Ovary (tissue), 9 donors: ENCODE measurements around the gene SH2D6. TPM values are rescaled to one million over a fixed set of nuclear protein-coding genes. Genes with fewer than 3 reads are reported as not detected.

Experiments
- DNase-seq, 5 donors: peaks; one replicate each; pipeline ENCODE4 v3.0.0-alpha.2; 2019 to 2020
- H3K27ac ChIP-seq, 2 donors: fragments of 200-600 bp; one replicate each; pipeline versions ENCODE4 v1.5.1 to v1.8.0; 2019 to 2022
- H3K27me3 ChIP-seq: fragments of 200-600 bp; one replicate; pipeline ENCODE4 v1.8.0; 2022
- H3K36me3 ChIP-seq: fragments of 200-600 bp; sonication (generic); one replicate; pipeline ENCODE4 v1.5.1; 2019
- H3K4me1 ChIP-seq: one replicate; pipeline ENCODE4 v1.8.1; 2013; ENCODE audit warnings: mild to moderate bottlenecking, moderate library complexity; ENCODE audit not compliant: insufficient read depth
- H3K4me3 ChIP-seq: fragments of 200-600 bp; sonication (generic); one replicate; pipeline ENCODE4 v1.5.1; 2017
- H3K9me3 ChIP-seq, 2 donors: fragments of 200-600 bp in 1 of 2; sonication (generic) in 1 of 2; one replicate each; pipeline versions ENCODE4 v1.5.1 to v1.8.1; 2013 to 2019; ENCODE audit warnings: mild to moderate bottlenecking in 1 of 2, moderate library complexity in 1 of 2
- CTCF ChIP-seq, 3 donors: fragments of 450-650 bp in 2 of 3; fragments of 200-600 bp in 1 of 3; IDR thresholded peaks; one replicate each; pipeline versions ENCODE4 v1.5.1 to v1.8.0; 2016 to 2022; ENCODE audit warnings: antibody characterized with exemption in 3 of 3, mild to moderate bottlenecking in 1 of 3
- EP300 ChIP-seq: sonication (generic); formaldehyde crosslinking; IDR thresholded peaks from one replicate; pipeline ENCODE4 v1.6.1; 2017; ENCODE audit warnings: antibody characterized with exemption
- POLR2A ChIP-seq: fragments of 450-650 bp; IDR thresholded peaks from one replicate; pipeline ENCODE4 v1.6.1; 2017; ENCODE audit warnings: antibody characterized with exemption, mild to moderate bottlenecking, moderate library complexity
- WGBS, 3 donors: extraction: QIAGEN DNeasy Blood & Tissue Kit in 1 of 3; methylation state at CpG; one replicate each; pipeline versions ENCODE4 v1.1.5 to v1.1.7; 2013 to 2017; 5-methylcytosine and 5-hydroxymethylcytosine counted together
- intact Hi-C, 4 donors: fragments of 100-400 bp; cut with DNase I; formaldehyde crosslinking; loops; one replicate each; pipeline versions ENCODE4 v1.11.0 to v1.15.1; 2022 to 2023
- polyA plus RNA-seq, 2 donors: library from polyadenylated mRNA; stranded (reverse); fragments of 200-250 nt in 1 of 2; fragments of 350-450 nt in 1 of 2; fragmentation: Illumina TruSeq in 1 of 2; extraction: RNeasy Lipid Tissue Mini Kit (QIAGEN cat#74804) in 1 of 2; gene quantifications; one replicate each; pipeline ENCODE4 v1.2.3, GENCODE V29; 2013 to 2014
- total RNA-seq, 7 donors: library from RNA; depleted of rRNA in 2 of 7; stranded (reverse); fragments of >200 nt in 2 of 7; fragmentation: NEBNext Ultra II Directional in 3 of 7; extraction: Animal tissue kit (Norgen Biotek cat#: 25700) in 3 of 7; gene quantifications; one replicate each; pipeline versions ENCODE4 v1.1.0 to v1.2.4, GENCODE V29; 2016 to 2023
- donor health status: DM: no; HTN: no; CAD: no; lungs with moderate emphysema.
- donor health status: DM: no; HTN: no; CAD: no.
- donor health status: Bipolar disorder and iron deficiency.
- donor health status: DM: yes; HTN: yes; CAD: no.
- donor health status: DM: no; HTN: no; CAD: no.
- donor health status: DM: yes; HTN: yes; CAD: no.

SH2D6 gene
- total and polyA plus RNA-seq, 9 donors, result 0.12 to 1.9 (median 0.41) TPM; not detected in 5

GRCh38 chr2:85447222-85447585 lies 28.7 kb downstream of the SH2D6 start:
- Histone ChIP-seq H3K9me3 (no peaks in the 10 kb centered on the region), H3K4me1 (peaks cover 16% of the 10 kb centered on the region), H3K36me3 (no peaks in the 10 kb centered on the region), H3K27ac (no peak overlapping the region), H3K27me3 (no peaks in the 10 kb centered on the region), H3K4me3 (no peak overlapping the region)
- DNase-seq, result no peak
- 83 to 96% (median 86%) methylated on average over 8 of the region's 8 CpGs for WGBS, 3 donors
- intact Hi-C loops, result no loop called here
- TF ChIP-seq EP300 (no peak), POLR2A (no peak), CTCF (IDR thresholded peaks at IDR 0.05) (no peak)

GRCh38 chr2:85448461-85449213 lies 30.1 kb downstream of the SH2D6 start:
- TF ChIP-seq EP300, result no peak
- TF ChIP-seq POLR2A, result no peak
- no peak for TF ChIP-seq CTCF (IDR thresholded peaks at IDR 0.05)
- 35 to 59% (median 51%) methylated on average over 8 of the region's 8 CpGs for WGBS, 3 donors
- no peaks in the 10 kb centered on the region for H3K9me3 ChIP-seq
- intact Hi-C loops, result no loop called here
- H3K36me3 ChIP-seq, result no peaks in the 10 kb centered on the region
- peaks cover 16% of the 10 kb centered on the region for H3K4me1 ChIP-seq
- DNase-seq, result no peak
- H3K27me3 ChIP-seq, result no peaks in the 10 kb centered on the region
- no peak overlapping the region for H3K4me3 ChIP-seq
- H3K27ac ChIP-seq, result peak overlapping the region in 1 of 2 donors; percentile 39

GRCh38 chr2:85449214-85449588 lies 30.7 kb downstream of the SH2D6 start:
- Histone ChIP-seq H3K4me1 (peaks cover 16% of the 10 kb centered on the region), H3K4me3 (no peak overlapping the region), H3K27ac (peak overlapping the region in 1 of 2 donors; percentile 39), H3K9me3 (no peaks in the 10 kb centered on the region), H3K36me3 (no peaks in the 10 kb centered on the region), H3K27me3 (no peaks in the 10 kb centered on the region)
- TF ChIP-seq CTCF (IDR thresholded peaks at IDR 0.05) (no peak), POLR2A (no peak)
- 77 to 87% (median 83%) methylated on average over 7 of the region's 7 CpGs for WGBS, 3 donors
- no peak for DNase-seq
- intact Hi-C loops, result no loop called here

- intact Hi-C loops, result no loop called here
- H3K27ac ChIP-seq, result no peak overlapping the region
- H3K27me3 ChIP-seq, result no peaks in the 10 kb centered on the region
- H3K9me3 ChIP-seq, result no peaks in the 10 kb centered on the region
- 82 to 95% (median 89%) methylated on average over 1 of the region's 1 CpG for WGBS, 3 donors
- DNase-seq, result no peak
- TF ChIP-seq POLR2A (no peak), EP300 (no peak)
- no peaks in the 10 kb centered on the region for H3K36me3 ChIP-seq
- no peak overlapping the region for H3K4me3 ChIP-seq
- peaks cover 6% of the 10 kb centered on the region for H3K4me1 ChIP-seq
These were observed 33.7 kb downstream of the SH2D6 start for GRCh38 chr2:85452237-85452636.

GRCh38 chr2:85453571-85453970 lies 35.1 kb downstream of the SH2D6 start:
- H3K9me3 ChIP-seq, result no peaks in the 10 kb centered on the region
- 86 to 87% (median 86%) methylated on average over 7 of the region's 7 CpGs for WGBS, 3 donors
- H3K4me1 ChIP-seq, result peaks cover 4% of the 10 kb centered on the region
- no peak for DNase-seq
- no peaks in the 10 kb centered on the region for H3K27me3 ChIP-seq
- no peak overlapping the region for H3K27ac ChIP-seq
- no peak overlapping the region for H3K4me3 ChIP-seq
- intact Hi-C loops, result no loop called here
- no peaks in the 10 kb centered on the region for H3K36me3 ChIP-seq
- no peak for TF ChIP-seq POLR2A
- no peak for TF ChIP-seq EP300
- TF ChIP-seq CTCF (IDR thresholded peaks at IDR 0.05), result no peak
